AG10803 (cell line): ENCODE results near the gene FAM227B.

Experiments used
- DNase-seq: peaks from one replicate; pipeline ENCODE4 v3.0.0; 2010; ENCODE audit warnings: low read depth
- H3K4me3 ChIP-seq: 2 replicates; pipeline ENCODE4 v1.5.1; 2011; ENCODE audit warnings: mild to moderate bottlenecking, low read length, control low read depth
- CTCF ChIP-seq: conservative IDR thresholded peaks from 2 replicates; pipeline ENCODE4 v1.5.1; 2011; ENCODE audit warnings: mild to moderate bottlenecking, low read length, control low read depth, inconsistent platforms

FAM227B gene

GRCh38 chr15:49438962-49439631 lies 181.5 kb downstream of the FAM227B start:
- no peak for TF ChIP-seq CTCF
- no peak for DNase-seq
- no peak overlapping the region for H3K4me3 ChIP-seq

GRCh38 chr15:49436751-49437150 lies 183.9 kb downstream of the FAM227B start:
- no peak for TF ChIP-seq CTCF

GRCh38 chr15:49435174-49435573 lies 185.4 kb downstream of the FAM227B start:
- TF ChIP-seq CTCF = no peak
- DNase-seq = peak; percentile 32
- no peak overlapping the region for H3K4me3 ChIP-seq

More at GRCh38 chr15:49436751-49437150, 183.9 kb downstream of the FAM227B start:
- no peak overlapping the region for H3K4me3 ChIP-seq
- no peak for DNase-seq

GRCh38 chr15:49430046-49430445 lies 190.6 kb downstream of the FAM227B start:
- no peak for TF ChIP-seq CTCF
- no peak for DNase-seq
- no peak overlapping the region; the same call in 1 of the 2 replicates for H3K4me3 ChIP-seq

- H3K4me3 ChIP-seq = peak overlapping the region; percentile 78
- peak; percentile 79 for DNase-seq
- no peak for TF ChIP-seq CTCF
Observed at GRCh38 chr15:49428409-49429095, 192.1 kb downstream of the FAM227B start.

- no peak for DNase-seq
- H3K4me3 ChIP-seq = peak overlapping the region; percentile 78
- no peak for TF ChIP-seq CTCF
Observed at GRCh38 chr15:49427372-49427771, 193.2 kb downstream of the FAM227B start.

- DNase-seq = no peak
- peak overlapping the region; percentile 78 for H3K4me3 ChIP-seq
- no peak for TF ChIP-seq CTCF
Observed at GRCh38 chr15:49424954-49425353, 195.7 kb downstream of the FAM227B start.
